ENCODE results near the gene OR1S1.

The OR1S1 gene

DNA sequence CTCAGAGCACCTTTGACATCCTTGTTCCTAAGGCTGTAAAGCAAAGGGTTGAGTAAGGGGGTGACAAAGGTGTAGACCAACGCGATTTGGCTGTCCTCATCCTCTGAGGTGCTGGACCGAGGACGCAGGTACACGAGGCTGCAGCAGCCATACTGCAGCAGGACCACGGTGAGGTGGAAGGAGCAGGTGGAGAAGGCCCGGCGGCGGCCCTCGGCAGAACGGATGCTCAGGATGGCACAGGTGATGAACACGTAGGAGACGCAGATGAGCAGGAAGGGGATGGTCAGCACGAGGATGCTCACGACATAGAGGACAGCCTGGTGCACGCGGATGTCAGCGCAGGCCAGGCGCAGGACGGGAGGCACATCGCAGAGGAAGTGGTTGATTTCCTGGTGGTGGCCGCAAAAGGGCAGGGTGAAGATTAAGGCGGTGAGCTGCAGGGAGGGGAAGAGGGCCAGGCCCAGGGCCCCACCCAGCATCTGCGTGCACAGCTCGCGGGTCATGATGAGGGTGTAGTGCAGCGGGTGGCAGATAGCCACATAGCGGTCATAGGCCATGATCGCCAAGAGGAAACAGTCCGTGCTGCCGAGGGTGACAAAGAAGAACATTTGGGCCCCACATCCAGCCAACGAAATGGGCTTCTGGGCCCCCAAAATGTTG is 15.6 kb downstream of the OR1S1 start:
- no peaks in the 10 kb centered on the region for H3K4me1 ChIP-seq
- no peaks in the 10 kb centered on the region for H3K9me3 ChIP-seq
- TF ChIP-seq, protein P1, sequence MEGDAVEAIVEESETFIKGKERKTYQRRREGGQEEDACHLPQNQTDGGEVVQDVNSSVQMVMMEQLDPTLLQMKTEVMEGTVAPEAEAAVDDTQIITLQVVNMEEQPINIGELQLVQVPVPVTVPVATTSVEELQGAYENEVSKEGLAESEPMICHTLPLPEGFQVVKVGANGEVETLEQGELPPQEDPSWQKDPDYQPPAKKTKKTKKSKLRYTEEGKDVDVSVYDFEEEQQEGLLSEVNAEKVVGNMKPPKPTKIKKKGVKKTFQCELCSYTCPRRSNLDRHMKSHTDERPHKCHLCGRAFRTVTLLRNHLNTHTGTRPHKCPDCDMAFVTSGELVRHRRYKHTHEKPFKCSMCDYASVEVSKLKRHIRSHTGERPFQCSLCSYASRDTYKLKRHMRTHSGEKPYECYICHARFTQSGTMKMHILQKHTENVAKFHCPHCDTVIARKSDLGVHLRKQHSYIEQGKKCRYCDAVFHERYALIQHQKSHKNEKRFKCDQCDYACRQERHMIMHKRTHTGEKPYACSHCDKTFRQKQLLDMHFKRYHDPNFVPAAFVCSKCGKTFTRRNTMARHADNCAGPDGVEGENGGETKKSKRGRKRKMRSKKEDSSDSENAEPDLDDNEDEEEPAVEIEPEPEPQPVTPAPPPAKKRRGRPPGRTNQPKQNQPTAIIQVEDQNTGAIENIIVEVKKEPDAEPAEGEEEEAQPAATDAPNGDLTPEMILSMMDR (IDR thresholded peaks at IDR 0.05): no peak
- no peak overlapping the region for H3K4me3 ChIP-seq
- DNase-seq: no peak
- no peaks in the 10 kb centered on the region for H3K36me3 ChIP-seq
- intact Hi-C loops (cut with DNase I; ENCODE audit: low total_unique reads): no loop called here
- H3K27me3 ChIP-seq: no peaks in the 10 kb centered on the region
- H3K27ac ChIP-seq: no peak overlapping the region

DNA sequence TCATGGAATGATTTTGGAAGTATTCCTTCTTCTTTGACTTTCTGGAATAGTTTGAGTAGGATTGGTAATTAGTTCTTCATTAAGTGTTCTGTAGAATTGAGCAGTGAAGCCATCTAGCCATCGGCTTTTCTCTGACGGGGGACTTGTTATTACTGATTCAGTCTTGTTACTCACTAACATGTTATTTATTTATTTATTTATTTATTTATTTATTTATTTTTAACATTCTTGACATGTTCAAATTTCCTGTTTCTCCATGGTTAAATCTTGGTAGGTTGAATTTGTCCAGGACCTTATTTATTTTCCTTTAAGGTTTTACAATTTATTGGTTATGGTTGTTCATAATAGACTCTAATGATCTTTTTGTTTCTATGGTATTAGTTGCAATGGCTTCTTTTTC is 31.4 kb downstream of the OR1S1 start:
- Histone ChIP-seq H3K27ac (no peak overlapping the region), H3K36me3 (no peaks in the 10 kb centered on the region), H3K27me3 (no peaks in the 10 kb centered on the region), H3K4me1 (no peaks in the 10 kb centered on the region), H3K4me3 (no peak overlapping the region), H3K9me3 (peaks cover 0 to 7% (median 0%) of the 10 kb centered on the region in 3 donors)
- DNase-seq: no peak
- intact Hi-C loops (cut with DNase I; ENCODE audit: low total_unique reads): no loop called here
- TF ChIP-seq, protein P1 (IDR thresholded peaks at IDR 0.05): no peak

- no peak for DNase-seq
- Histone ChIP-seq H3K27me3 (no peaks in the 10 kb centered on the region), H3K9me3 (peaks cover 0 to 15% (median 0%) of the 10 kb centered on the region in 3 donors), H3K4me1 (no peaks in the 10 kb centered on the region), H3K27ac (no peak overlapping the region), H3K36me3 (no peaks in the 10 kb centered on the region), H3K4me3 (no peak overlapping the region)
- intact Hi-C loops (cut with DNase I; ENCODE audit: low total_unique reads): no loop called here
- TF ChIP-seq, protein P1 (IDR thresholded peaks at IDR 0.05): no peak
Measured at GRCh38 chr11:58254936-58255335, 42.4 kb downstream of the OR1S1 start.

GRCh38 chr11:58259983-58260382 is 47.5 kb downstream of the OR1S1 start:
- TF ChIP-seq, protein P1 (IDR thresholded peaks at IDR 0.05): no peak
- Histone ChIP-seq H3K36me3 (no peaks in the 10 kb centered on the region), H3K4me1 (no peaks in the 10 kb centered on the region), H3K9me3 (peaks cover 0 to 5% (median 0%) of the 10 kb centered on the region in 3 donors), H3K4me3 (no peak overlapping the region), H3K27ac (no peak overlapping the region), H3K27me3 (no peaks in the 10 kb centered on the region)
- intact Hi-C loops (cut with DNase I; ENCODE audit: low total_unique reads): no loop called here
- no peak for DNase-seq

All from tibial artery (tissue), 4 donors.